ENCODE data around the gene CCDC63. TPM values are rescaled to one million over a fixed set of nuclear protein-coding genes. Genes with fewer than 3 reads are reported as not detected.

The CCDC63 gene
- total and polyA plus RNA-seq, 5 donors from 2014 or later = not detected

GRCh38 chr12:110916295-110916875 is 69.6 kb downstream of the CCDC63 start:
- H3K4me3 ChIP-seq (ENCODE audit: low read depth, low read length) = no peak overlapping the region
- H3K4me3 Mint-ChIP-seq = no peak overlapping the region
- H3K27me3 ChIP-seq (ENCODE audit: control insufficient read depth, insufficient read depth, low read length) = no peaks in the 10 kb centered on the region
- H3K27me3 Mint-ChIP-seq = peaks cover 4% of the 10 kb centered on the region
- H3K9me3 Mint-ChIP-seq = no peaks in the 10 kb centered on the region
- H3K36me3 Mint-ChIP-seq = no peaks in the 10 kb centered on the region
- no peak overlapping the region for H3K27ac Mint-ChIP-seq
- H3K4me1 Mint-ChIP-seq = no peaks in the 10 kb centered on the region
- H3K4me1 ChIP-seq (ENCODE audit: control insufficient read depth, insufficient read depth, low read length, poor library complexity, severe bottlenecking) = no peaks in the 10 kb centered on the region
- H3K27ac ChIP-seq (ENCODE audit: insufficient read depth, low read length, poor library complexity, severe bottlenecking) = no peak overlapping the region
- no peak for ATAC-seq (ENCODE audit: low read depth in 2 of 2)
- no peak for DNase-seq
- H3K36me3 ChIP-seq (ENCODE audit: control insufficient read depth, insufficient read depth, low read length) = no peaks in the 10 kb centered on the region
- no peaks in the 10 kb centered on the region for H3K9me3 ChIP-seq (ENCODE audit: control insufficient read depth in 2 of 2, low read length in 2 of 2)

- no peaks in the 10 kb centered on the region for H3K36me3 ChIP-seq (ENCODE audit: control insufficient read depth, insufficient read depth, low read length)
- no peaks in the 10 kb centered on the region for H3K9me3 ChIP-seq (ENCODE audit: control insufficient read depth in 2 of 2, low read length in 2 of 2)
- DNase-seq (no peak), ATAC-seq (ENCODE audit: low read depth in 2 of 2) (no peak)
- H3K27me3 ChIP-seq (ENCODE audit: control insufficient read depth, insufficient read depth, low read length) = no peaks in the 10 kb centered on the region
- Mint-ChIP-seq H3K4me1 (no peaks in the 10 kb centered on the region), H3K27ac (no peak overlapping the region), H3K9me3 (no peaks in the 10 kb centered on the region), H3K36me3 (no peaks in the 10 kb centered on the region), H3K27me3 (peaks cover 4% of the 10 kb centered on the region), H3K4me3 (no peak overlapping the region)
- no peak overlapping the region for H3K4me3 ChIP-seq (ENCODE audit: low read depth, low read length)
- no peak overlapping the region for H3K27ac ChIP-seq (ENCODE audit: insufficient read depth, low read length, poor library complexity, severe bottlenecking)
- H3K4me1 ChIP-seq (ENCODE audit: control insufficient read depth, insufficient read depth, low read length, poor library complexity, severe bottlenecking) = no peaks in the 10 kb centered on the region
Measured at GRCh38 chr12:110917467-110917866, 70.7 kb downstream of the CCDC63 start.

GRCh38 chr12:110917961-110918360 is 71.2 kb downstream of the CCDC63 start:
- Mint-ChIP-seq H3K9me3 (no peaks in the 10 kb centered on the region), H3K4me1 (no peaks in the 10 kb centered on the region), H3K27me3 (peaks cover 4% of the 10 kb centered on the region), H3K36me3 (no peaks in the 10 kb centered on the region), H3K4me3 (no peak overlapping the region), H3K27ac (no peak overlapping the region)
- DNase-seq (no peak), ATAC-seq (ENCODE audit: low read depth in 2 of 2) (no peak)
- H3K4me3 ChIP-seq (ENCODE audit: low read depth, low read length) = no peak overlapping the region
- no peaks in the 10 kb centered on the region for H3K36me3 ChIP-seq (ENCODE audit: control insufficient read depth, insufficient read depth, low read length)
- no peaks in the 10 kb centered on the region for H3K4me1 ChIP-seq (ENCODE audit: control insufficient read depth, insufficient read depth, low read length, poor library complexity, severe bottlenecking)
- H3K27ac ChIP-seq (ENCODE audit: insufficient read depth, low read length, poor library complexity, severe bottlenecking) = no peak overlapping the region
- no peaks in the 10 kb centered on the region for H3K9me3 ChIP-seq (ENCODE audit: control insufficient read depth in 2 of 2, low read length in 2 of 2)
- no peaks in the 10 kb centered on the region for H3K27me3 ChIP-seq (ENCODE audit: control insufficient read depth, insufficient read depth, low read length)

GRCh38 chr12:110919720-110920119 is 72.9 kb downstream of the CCDC63 start:
- Histone ChIP-seq H3K27me3 (ENCODE audit: control insufficient read depth, insufficient read depth, low read length) (no peaks in the 10 kb centered on the region), H3K36me3 (ENCODE audit: control insufficient read depth, insufficient read depth, low read length) (no peaks in the 10 kb centered on the region), H3K9me3 (ENCODE audit: control insufficient read depth in 2 of 2, low read length in 2 of 2) (no peaks in the 10 kb centered on the region), H3K4me1 (ENCODE audit: control insufficient read depth, insufficient read depth, low read length, poor library complexity, severe bottlenecking) (no peaks in the 10 kb centered on the region), H3K4me3 (ENCODE audit: low read depth, low read length) (no peak overlapping the region), H3K27ac (ENCODE audit: insufficient read depth, low read length, poor library complexity, severe bottlenecking) (no peak overlapping the region)
- H3K27me3 Mint-ChIP-seq = peaks cover 8% of the 10 kb centered on the region
- no peak overlapping the region for H3K4me3 Mint-ChIP-seq
- no peaks in the 10 kb centered on the region for H3K9me3 Mint-ChIP-seq
- H3K4me1 Mint-ChIP-seq = no peaks in the 10 kb centered on the region
- H3K27ac Mint-ChIP-seq = no peak overlapping the region
- H3K36me3 Mint-ChIP-seq = no peaks in the 10 kb centered on the region
- ATAC-seq (ENCODE audit: low read depth in 2 of 2) (no peak), DNase-seq (no peak)

- Mint-ChIP-seq H3K27me3 (peaks cover 8% of the 10 kb centered on the region), H3K36me3 (no peaks in the 10 kb centered on the region), H3K4me1 (no peaks in the 10 kb centered on the region), H3K4me3 (no peak within 1 kb of the TSS), H3K27ac (no peak within 1 kb of the TSS), H3K9me3 (no peaks in the 10 kb centered on the region)
- Histone ChIP-seq H3K4me1 (ENCODE audit: control insufficient read depth, insufficient read depth, low read length, poor library complexity, severe bottlenecking) (no peaks in the 10 kb centered on the region), H3K36me3 (ENCODE audit: control insufficient read depth, insufficient read depth, low read length) (no peaks in the 10 kb centered on the region), H3K27me3 (ENCODE audit: control insufficient read depth, insufficient read depth, low read length) (no peaks in the 10 kb centered on the region), H3K27ac (ENCODE audit: insufficient read depth, low read length, poor library complexity, severe bottlenecking) (no peak within 1 kb of the TSS), H3K4me3 (ENCODE audit: low read depth, low read length) (no peak within 1 kb of the TSS), H3K9me3 (ENCODE audit: control insufficient read depth in 2 of 2, low read length in 2 of 2) (no peaks in the 10 kb centered on the region)
- ATAC-seq (ENCODE audit: low read depth in 2 of 2) = no peak
- no peak for DNase-seq
Measured at GRCh38 chr12:110920324-110920910, 73.6 kb downstream of the CCDC63 start, which contains the start of gene MYL2. TSS of gene MYL2 (minus strand) at chr12:110920579. CDS start at chr12:110920529, 50 bp downstream.

GRCh38 chr12:110921262-110921661 is 74.5 kb downstream of the CCDC63 start:
- no peaks in the 10 kb centered on the region for H3K9me3 ChIP-seq (ENCODE audit: control insufficient read depth in 2 of 2, low read length in 2 of 2)
- no peak overlapping the region for H3K27ac ChIP-seq (ENCODE audit: insufficient read depth, low read length, poor library complexity, severe bottlenecking)
- H3K4me1 ChIP-seq (ENCODE audit: control insufficient read depth, insufficient read depth, low read length, poor library complexity, severe bottlenecking) = no peaks in the 10 kb centered on the region
- H3K4me3 ChIP-seq (ENCODE audit: low read depth, low read length) = no peak overlapping the region
- ATAC-seq (ENCODE audit: low read depth in 2 of 2) = no peak
- no peaks in the 10 kb centered on the region for H3K27me3 ChIP-seq (ENCODE audit: control insufficient read depth, insufficient read depth, low read length)
- H3K36me3 ChIP-seq (ENCODE audit: control insufficient read depth, insufficient read depth, low read length) = no peaks in the 10 kb centered on the region
- H3K4me1 Mint-ChIP-seq = no peaks in the 10 kb centered on the region
- no peak overlapping the region for H3K27ac Mint-ChIP-seq
- H3K27me3 Mint-ChIP-seq = peaks cover 8% of the 10 kb centered on the region
- no peak overlapping the region for H3K4me3 Mint-ChIP-seq
- no peaks in the 10 kb centered on the region for H3K9me3 Mint-ChIP-seq
- H3K36me3 Mint-ChIP-seq = no peaks in the 10 kb centered on the region
- no peak for DNase-seq

- H3K27ac ChIP-seq (ENCODE audit: insufficient read depth, low read length, poor library complexity, severe bottlenecking) = no peak overlapping the region
- no peak overlapping the region for H3K27ac Mint-ChIP-seq
- peaks cover 8% of the 10 kb centered on the region for H3K27me3 Mint-ChIP-seq
- no peaks in the 10 kb centered on the region for H3K4me1 ChIP-seq (ENCODE audit: control insufficient read depth, insufficient read depth, low read length, poor library complexity, severe bottlenecking)
- H3K4me3 ChIP-seq (ENCODE audit: low read depth, low read length) = no peak overlapping the region
- H3K36me3 Mint-ChIP-seq = no peaks in the 10 kb centered on the region
- no peaks in the 10 kb centered on the region for H3K27me3 ChIP-seq (ENCODE audit: control insufficient read depth, insufficient read depth, low read length)
- H3K9me3 Mint-ChIP-seq = no peaks in the 10 kb centered on the region
- DNase-seq = no peak
- no peaks in the 10 kb centered on the region for H3K36me3 ChIP-seq (ENCODE audit: control insufficient read depth, insufficient read depth, low read length)
- no peak for ATAC-seq (ENCODE audit: low read depth in 2 of 2)
- H3K4me3 Mint-ChIP-seq = no peak overlapping the region
- H3K4me1 Mint-ChIP-seq = no peaks in the 10 kb centered on the region
- H3K9me3 ChIP-seq (ENCODE audit: control insufficient read depth in 2 of 2, low read length in 2 of 2) = no peaks in the 10 kb centered on the region
Measured at GRCh38 chr12:110922652-110923051, 75.9 kb downstream of the CCDC63 start.

- no peaks in the 10 kb centered on the region for H3K4me1 ChIP-seq (ENCODE audit: control insufficient read depth, insufficient read depth, low read length, poor library complexity, severe bottlenecking)
- no peaks in the 10 kb centered on the region for H3K36me3 ChIP-seq (ENCODE audit: control insufficient read depth, insufficient read depth, low read length)
- Mint-ChIP-seq H3K27me3 (peaks cover 8% of the 10 kb centered on the region), H3K9me3 (no peaks in the 10 kb centered on the region), H3K27ac (no peak overlapping the region), H3K4me3 (no peak overlapping the region), H3K36me3 (no peaks in the 10 kb centered on the region), H3K4me1 (no peaks in the 10 kb centered on the region)
- DNase-seq (no peak), ATAC-seq (ENCODE audit: low read depth in 2 of 2) (no peak)
- no peak overlapping the region for H3K4me3 ChIP-seq (ENCODE audit: low read depth, low read length)
- H3K27ac ChIP-seq (ENCODE audit: insufficient read depth, low read length, poor library complexity, severe bottlenecking) = no peak overlapping the region
- no peaks in the 10 kb centered on the region for H3K9me3 ChIP-seq (ENCODE audit: control insufficient read depth in 2 of 2, low read length in 2 of 2)
- no peaks in the 10 kb centered on the region for H3K27me3 ChIP-seq (ENCODE audit: control insufficient read depth, insufficient read depth, low read length)
Measured at GRCh38 chr12:110923192-110923591, 76.4 kb downstream of the CCDC63 start.

Measured in CD4-positive, CD25-positive, alpha-beta regulatory T cell (primary cell).